NCI-H2227 treated with DMSO at 0.1 percent for 48 hours (cell line): ENCODE measurements around the gene SCNN1A.
"Not testable (repeated sequence)": the region's sequence is repeated elsewhere in the genome, so short reads cannot be mapped to it uniquely, and the experiment has no call there.

Experiments used
- DNase-seq: peaks from one replicate; lab custom pipeline; 2025; lab: John Stamatoyannopoulos, UW

The SCNN1A gene

GRCh38 chr12:6347367-6348338 lies 27.7 kb downstream of the SCNN1A start:
- no peak for DNase-seq

- DNase-seq, result no peak
Measured at GRCh38 chr12:6346942-6347341, 28.4 kb downstream of the SCNN1A start.

DNA sequence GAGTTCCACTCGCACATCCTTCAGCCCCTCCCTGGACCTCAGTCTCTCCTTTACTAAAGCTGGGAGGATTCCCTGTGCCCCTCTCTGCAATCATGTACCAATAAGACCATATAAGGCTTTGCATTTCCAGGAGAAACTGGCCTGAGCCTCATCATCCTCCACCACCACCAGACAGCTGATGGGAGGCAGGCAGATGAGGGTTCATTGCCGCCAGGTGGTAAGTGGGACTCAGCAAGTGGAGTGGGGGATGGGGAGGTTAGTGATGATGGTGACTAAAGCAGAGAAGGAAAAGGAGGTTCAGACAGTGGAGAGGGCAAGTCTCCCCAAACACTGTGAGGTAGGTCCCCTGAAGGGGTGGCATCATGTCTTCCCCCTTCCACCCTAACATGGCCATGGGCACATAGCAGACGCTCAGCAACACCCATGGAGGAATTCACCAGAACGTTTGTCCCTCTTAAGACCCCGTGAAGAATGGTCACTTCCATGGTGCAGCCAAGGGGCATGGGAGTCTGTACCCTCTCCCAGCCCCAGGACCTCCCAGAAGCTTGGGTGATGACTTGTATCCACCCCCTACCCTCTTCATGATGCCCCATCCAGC lies 29.0 kb downstream of the SCNN1A start:
- DNase-seq, result no peak

DNA sequence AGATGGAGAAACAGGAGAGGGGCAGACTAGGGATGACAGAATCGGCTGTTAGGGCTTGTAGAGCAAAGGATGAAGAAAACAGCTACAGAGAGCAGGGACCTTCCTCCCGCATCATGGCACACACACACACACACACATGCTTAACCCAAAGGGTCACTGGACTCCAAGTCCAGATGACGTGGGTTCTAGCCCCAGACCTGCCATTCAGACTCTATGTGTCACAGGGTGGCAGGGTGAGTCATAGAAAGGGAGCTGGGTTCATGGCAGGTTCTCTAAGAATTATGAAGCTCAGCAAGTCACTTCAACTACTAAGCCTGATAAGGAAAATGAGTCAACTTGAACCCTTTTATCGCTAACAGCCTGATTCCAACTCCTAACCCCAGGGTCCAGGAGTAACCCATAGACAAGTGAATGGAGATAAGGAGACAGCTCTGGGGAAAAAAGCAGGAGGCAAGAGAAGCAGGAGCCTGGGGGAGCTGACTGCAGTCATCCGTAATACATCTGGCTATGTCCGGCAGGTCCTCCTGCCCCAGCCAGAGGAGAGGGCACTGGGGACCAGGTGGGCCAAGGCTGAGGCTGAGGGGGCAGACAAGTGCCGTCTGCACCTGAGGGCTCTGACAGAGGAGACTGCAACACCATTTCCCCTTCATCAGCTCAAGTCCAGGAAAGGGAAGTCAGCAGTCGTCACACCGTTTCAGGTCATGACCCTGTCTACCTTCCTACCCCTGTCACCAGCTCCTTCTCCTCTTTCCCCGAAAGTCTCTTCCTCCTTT lies 29.9 kb downstream of the SCNN1A start:
- DNase-seq, result no peak

- not testable (repeated sequence) for DNase-seq
Measured at GRCh38 chr12:6344101-6344660, 31.2 kb downstream of the SCNN1A start.

- DNase-seq, result no peak
Measured at GRCh38 chr12:6343518-6343917, 31.8 kb downstream of the SCNN1A start.

GRCh38 chr12:6342140-6342889 lies 33.0 kb downstream of the SCNN1A start:
- no peak for DNase-seq

- DNase-seq, result peak; percentile 23
Measured at GRCh38 chr12:6341417-6342139, 33.8 kb downstream of the SCNN1A start, which contains the start of gene TNFRSF1A. TNFRSF1A (minus strand) TSS chr12:6342076; CDS start chr12:6341814, 262 bp downstream.

- no peak for DNase-seq
Measured at GRCh38 chr12:6340745-6341416, 34.5 kb downstream of the SCNN1A start.

- no peak for DNase-seq
Measured at GRCh38 chr12:6340032-6340638, 35.2 kb downstream of the SCNN1A start.

- no peak for DNase-seq
Measured at GRCh38 chr12:6338955-6339354, 36.4 kb downstream of the SCNN1A start.

- not testable (repeated sequence) for DNase-seq
Measured at GRCh38 chr12:6338536-6338935, 36.8 kb downstream of the SCNN1A start.

DNA sequence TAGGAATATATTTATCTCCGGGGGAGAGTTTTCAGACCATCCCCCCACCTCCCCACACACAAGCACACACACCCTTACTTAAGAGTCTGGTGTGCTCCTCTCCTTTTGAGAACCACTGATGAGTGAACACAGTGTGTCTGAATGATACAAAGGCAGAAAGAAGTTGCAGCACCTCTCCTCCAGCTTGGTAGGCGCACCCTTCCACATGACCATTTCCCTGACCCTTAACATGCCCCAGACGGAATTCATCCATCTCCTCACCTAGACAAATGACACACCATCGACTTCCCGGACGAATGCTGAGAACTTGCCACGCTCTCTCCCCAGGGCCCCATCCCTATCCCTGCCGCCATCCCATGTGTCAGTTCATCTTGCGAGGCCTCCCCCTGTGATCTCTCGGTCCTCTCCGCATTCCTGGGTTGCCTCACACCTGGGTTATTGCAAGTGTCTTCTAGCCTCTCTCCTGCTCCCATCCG lies 37.4 kb downstream of the SCNN1A start:
- DNase-seq, result no peak

DNA sequence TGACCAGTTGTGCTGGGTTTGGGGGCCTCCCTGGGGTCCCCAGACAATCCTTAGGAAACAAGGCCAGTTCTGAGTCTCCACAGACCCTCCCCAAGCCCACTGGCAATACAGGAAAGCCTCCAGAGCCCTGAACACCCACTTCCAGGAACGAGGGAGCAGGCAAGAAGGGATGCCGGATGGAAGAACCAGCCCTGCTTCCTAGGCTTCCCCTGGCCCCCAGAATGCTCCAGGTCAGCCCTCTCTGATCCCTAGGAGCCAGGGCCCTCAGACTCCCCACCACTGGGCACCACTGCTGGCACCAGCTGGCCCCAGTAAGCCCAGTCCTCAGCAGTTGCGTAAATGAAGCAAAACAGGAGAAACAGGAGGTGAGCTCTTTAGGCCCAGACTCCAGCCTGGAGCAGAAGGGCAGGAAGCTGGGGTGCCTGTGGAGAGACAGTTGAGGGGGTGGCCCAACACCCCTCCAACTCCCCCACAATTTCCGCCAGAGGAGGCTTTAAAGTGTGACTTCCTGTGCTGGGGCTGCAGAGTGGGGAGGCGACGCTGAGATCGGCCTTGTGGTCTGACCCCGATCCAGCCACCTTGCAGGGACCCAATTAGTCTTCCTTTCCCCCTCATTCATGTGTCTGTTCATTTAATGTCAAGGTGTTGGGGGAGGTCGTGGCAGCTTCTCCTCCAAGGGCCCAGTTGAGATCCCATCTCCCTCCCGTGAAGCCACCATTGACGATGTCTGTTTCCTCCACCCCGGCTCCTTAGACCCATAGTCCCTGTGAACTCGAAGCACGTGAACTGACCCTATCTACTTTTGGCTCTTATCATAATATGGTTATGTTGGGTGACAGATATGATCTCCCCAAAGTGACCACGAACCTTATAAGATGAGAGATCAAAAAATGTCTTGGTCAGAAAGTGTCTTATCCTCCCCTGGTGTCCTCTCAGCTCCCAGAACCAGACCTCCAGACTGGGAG lies 38.2 kb downstream of the SCNN1A start:
- DNase-seq, result no peak

DNA sequence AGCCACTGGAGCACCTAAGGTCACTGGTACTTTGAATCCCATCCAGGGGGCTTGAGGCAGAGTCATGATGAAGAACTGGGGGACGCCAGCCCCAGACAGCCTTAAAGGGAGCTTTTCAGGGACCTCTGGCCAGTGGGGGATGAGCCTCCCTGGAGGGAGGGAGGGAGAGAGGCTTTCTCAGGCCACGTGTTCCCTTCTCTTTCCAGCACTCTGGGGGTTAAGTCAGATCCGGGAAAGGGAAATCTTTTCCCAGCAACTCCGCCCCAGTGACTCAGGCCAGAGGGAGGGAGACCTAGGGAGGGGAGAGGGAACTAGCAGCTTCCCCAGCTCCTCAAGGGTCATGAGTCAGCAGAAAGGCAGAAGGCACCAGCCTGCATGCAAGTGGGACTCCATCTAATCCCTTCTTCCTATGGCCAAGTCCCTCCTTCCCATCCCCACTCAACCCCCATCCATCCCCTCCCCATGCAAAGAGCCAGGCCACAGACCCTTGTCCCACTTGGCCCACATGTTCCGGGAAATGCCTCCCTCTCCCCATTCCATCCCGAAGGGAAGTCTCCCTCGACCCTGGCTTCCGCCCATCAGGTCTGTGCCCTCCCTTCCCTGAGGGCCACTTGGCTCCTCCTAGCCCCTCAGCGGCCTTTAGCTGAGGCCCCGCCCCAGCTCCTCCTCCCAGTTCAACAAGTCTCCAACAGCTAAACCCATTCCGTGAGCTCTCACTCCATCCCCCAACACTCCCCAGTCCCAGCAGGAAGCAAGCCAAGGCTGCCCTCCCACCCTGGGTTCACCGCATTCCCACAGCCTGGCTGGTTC lies 39.1 kb downstream of the SCNN1A start:
- DNase-seq, result peak; percentile 74

DNA sequence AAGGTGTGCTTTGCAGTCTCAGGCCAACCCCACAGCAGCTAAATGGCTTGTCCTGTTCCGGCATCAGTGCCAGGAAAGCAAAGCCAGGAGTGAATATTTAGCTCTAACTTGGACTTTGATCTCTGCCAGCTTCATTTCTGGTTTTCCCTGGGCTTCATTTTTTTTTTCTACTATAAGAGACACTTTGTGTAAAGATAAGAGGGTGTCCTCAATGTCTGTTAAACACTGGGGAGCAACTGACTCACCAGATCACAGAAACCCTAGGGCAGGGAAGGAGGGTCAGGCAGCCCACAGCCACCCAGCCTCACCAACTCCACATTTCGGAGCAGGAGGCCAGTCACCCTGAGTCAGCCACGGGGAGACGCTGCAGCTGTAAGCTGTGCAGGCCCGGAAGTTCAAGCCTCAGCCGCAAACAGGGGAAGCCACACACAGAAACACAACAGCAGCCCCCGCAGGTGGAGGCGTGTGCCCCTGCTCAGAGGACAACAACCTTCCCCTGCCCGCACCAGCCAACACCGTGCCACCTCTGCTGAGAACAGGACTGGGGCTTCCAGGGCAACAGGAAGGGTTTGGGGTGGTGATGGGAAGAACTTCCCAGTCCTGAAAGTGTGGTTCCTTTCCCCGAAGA lies 39.8 kb downstream of the SCNN1A start:
- DNase-seq, result no peak

GRCh38 chr12:6334940-6335450 lies 40.4 kb downstream of the SCNN1A start:
- no peak for DNase-seq
